ENCODE results near the gene NECTIN3. TPM values are rescaled to one million over a fixed set of nuclear protein-coding genes. Genes with fewer than 3 reads are reported as not detected.

NECTIN3 gene
- total RNA-seq, 1 experiment from 2014 or later = 75.8 TPM

- Histone ChIP-seq H3K4me1 (peaks cover 5% of the 10 kb centered on the region), H3K27me3 (replicated peaks; ENCODE audit: control insufficient read depth, insufficient read depth, low read length) (no peaks in the 10 kb centered on the region), H3K36me3 (ENCODE audit: control insufficient read depth, insufficient read depth, low read length) (no peaks in the 10 kb centered on the region; the same call in none of the 2 replicates), H3K9me3 (no peaks in the 10 kb centered on the region), H3K4me3 (ENCODE audit: low read depth, low read length) (no peak overlapping the region)
- DNase-seq = no peak
- Mint-ChIP-seq H3K4me1 (ENCODE audit: low read depth, unreplicated experiment) (peaks cover 7% of the 10 kb centered on the region), H3K27ac (ENCODE audit: unreplicated experiment) (no peak overlapping the region), H3K9me3 (ENCODE audit: unreplicated experiment) (no peaks in the 10 kb centered on the region), H3K36me3 (ENCODE audit: insufficient read depth, unreplicated experiment) (peaks cover 14% of the 10 kb centered on the region), H3K27me3 (ENCODE audit: insufficient read depth, unreplicated experiment) (no peaks in the 10 kb centered on the region), H3K4me3 (ENCODE audit: unreplicated experiment) (no peak overlapping the region)
- intact Hi-C loops (cut with micrococcal nuclease; ENCODE audit: unreplicated experiment) = no loop called here
- TF ChIP-seq CTCF (IDR thresholded peaks at IDR 0.05; ENCODE audit: insufficient read depth in 1 of 2, low read depth in 1 of 2, low read length in 1 of 2, severe bottlenecking in 1 of 2, unreplicated experiment in 1 of 2) = no peak
- no TSS peak for BruUV-seq (replicated peaks)
- POLR2A ChIA-PET = no interaction called here
- CTCF ChIA-PET = no interaction called here
Measured at GRCh38 chr3:111068574-111068973, 3.0 kb upstream of the NECTIN3 start.

DNA sequence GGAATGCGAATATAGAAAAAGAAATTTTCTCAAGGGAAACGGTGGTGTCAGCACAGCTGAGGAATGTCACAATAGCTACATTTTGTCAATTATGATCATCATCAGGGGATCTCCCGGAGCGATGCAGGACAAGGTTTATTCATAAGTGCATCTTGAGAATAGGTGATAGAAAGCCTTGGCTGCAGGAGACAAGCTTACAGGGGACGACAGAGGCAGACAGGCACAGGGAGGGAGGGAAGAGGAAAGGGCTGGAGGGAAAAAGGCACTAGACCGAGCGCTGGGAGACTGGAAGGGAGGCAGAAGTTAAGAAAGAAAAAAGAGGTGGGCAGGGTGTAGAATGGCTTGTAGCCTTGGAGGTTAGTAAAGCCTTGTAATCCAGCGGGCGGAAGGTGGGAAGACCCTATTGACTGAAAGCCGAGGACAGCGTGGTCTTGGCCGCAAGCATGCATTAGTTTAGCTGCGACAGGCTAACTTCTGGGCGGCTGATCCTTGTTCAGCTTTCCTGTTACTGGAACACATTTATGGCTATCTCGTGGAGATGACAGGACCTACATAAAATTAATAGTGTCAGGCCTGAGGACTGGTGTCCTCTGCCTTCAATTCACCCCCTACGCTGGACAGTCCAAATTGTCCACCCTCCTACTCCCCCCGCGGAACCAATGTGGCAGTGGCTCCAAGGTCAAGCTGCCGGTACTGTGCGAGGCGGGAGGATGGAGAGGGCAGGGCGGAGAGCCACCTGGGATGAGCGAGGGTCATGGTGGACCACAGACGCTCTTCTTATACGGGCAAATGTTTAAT, 1.4 kb upstream of the NECTIN3 start:
- peak in 1 of 2 experiments; percentile 23 for DNase-seq
- TF ChIP-seq CTCF (IDR thresholded peaks at IDR 0.05; ENCODE audit: insufficient read depth in 1 of 2, low read depth in 1 of 2, low read length in 1 of 2, severe bottlenecking in 1 of 2, unreplicated experiment in 1 of 2) = no peak
- H3K36me3 ChIP-seq (ENCODE audit: control insufficient read depth, insufficient read depth, low read length) = no peaks in the 10 kb centered on the region; the same call in none of the 2 replicates
- CTCF ChIA-PET = interaction anchor here (0.6 kb wide), 1 partner anchor 11 kb away, joined by 3 read pairs; no protein-coding TSS in a partner anchor
- BruUV-seq (replicated peaks) = no TSS peak
- H3K27ac Mint-ChIP-seq (ENCODE audit: unreplicated experiment) = peak overlapping the region; percentile 77
- H3K4me1 ChIP-seq = peaks cover 11% of the 10 kb centered on the region
- H3K36me3 Mint-ChIP-seq (ENCODE audit: insufficient read depth, unreplicated experiment) = peaks cover 14% of the 10 kb centered on the region
- H3K27me3 Mint-ChIP-seq (ENCODE audit: insufficient read depth, unreplicated experiment) = no peaks in the 10 kb centered on the region
- H3K4me3 ChIP-seq (ENCODE audit: low read depth, low read length) = peak overlapping the region; percentile 92
- peak overlapping the region; percentile 98 for H3K4me3 Mint-ChIP-seq (ENCODE audit: unreplicated experiment)
- peaks cover 12% of the 10 kb centered on the region for H3K4me1 Mint-ChIP-seq (ENCODE audit: low read depth, unreplicated experiment)
- POLR2A ChIA-PET = no interaction called here
- intact Hi-C loops (cut with micrococcal nuclease; ENCODE audit: unreplicated experiment) = loop anchor here (2.0 to 10.0 kb wide), 7 partner anchors 41 to 1335 kb away; partner anchors contain the start of gene CD96
- no peaks in the 10 kb centered on the region for H3K9me3 ChIP-seq
- H3K9me3 Mint-ChIP-seq (ENCODE audit: unreplicated experiment) = no peaks in the 10 kb centered on the region
- no peaks in the 10 kb centered on the region for H3K27me3 ChIP-seq (replicated peaks; ENCODE audit: control insufficient read depth, insufficient read depth, low read length)

DNA sequence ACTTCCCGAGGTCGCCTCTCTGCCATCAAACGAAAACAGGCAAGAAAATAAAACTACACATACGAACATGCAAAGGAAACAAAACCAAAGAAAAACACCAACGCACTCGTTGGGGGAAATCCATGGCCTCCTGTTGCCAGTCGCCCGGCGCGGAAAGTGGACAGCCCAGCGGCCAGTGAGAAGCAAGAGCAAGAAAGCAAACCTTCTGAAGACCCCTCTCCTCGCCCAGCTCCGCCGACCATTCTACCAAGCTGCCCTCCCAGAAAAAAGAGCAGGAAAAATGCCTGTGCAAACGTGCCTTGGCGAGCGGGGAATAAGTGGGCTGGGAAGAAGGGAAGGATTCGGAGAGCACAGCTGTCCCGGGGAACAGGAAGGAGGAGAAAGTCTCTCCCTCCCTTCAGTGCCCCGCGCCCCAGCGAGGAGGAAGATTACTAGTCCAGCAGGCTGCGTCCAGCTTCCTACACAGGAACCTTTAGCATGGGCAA, 802 bp upstream of the NECTIN3 start:
- H3K27me3 Mint-ChIP-seq (ENCODE audit: insufficient read depth, unreplicated experiment) = no peaks in the 10 kb centered on the region
- intact Hi-C loops (cut with micrococcal nuclease; ENCODE audit: unreplicated experiment) = loop anchor here (1.0 to 10.0 kb wide), 8 partner anchors 42 to 1336 kb away; partner anchors contain the start of gene CD96
- CTCF ChIA-PET = no interaction called here
- TSS peak; percentile 44 for BruUV-seq (replicated peaks)
- TF ChIP-seq CTCF (IDR thresholded peaks at IDR 0.05; ENCODE audit: insufficient read depth in 1 of 2, low read depth in 1 of 2, low read length in 1 of 2, severe bottlenecking in 1 of 2, unreplicated experiment in 1 of 2) = no peak
- H3K9me3 Mint-ChIP-seq (ENCODE audit: unreplicated experiment) = no peaks in the 10 kb centered on the region
- peaks cover 17% of the 10 kb centered on the region for H3K4me1 ChIP-seq
- H3K27ac Mint-ChIP-seq (ENCODE audit: unreplicated experiment) = peak overlapping the region; percentile 77
- H3K36me3 ChIP-seq (ENCODE audit: control insufficient read depth, insufficient read depth, low read length) = no peaks in the 10 kb centered on the region; the same call in none of the 2 replicates
- no peaks in the 10 kb centered on the region for H3K9me3 ChIP-seq
- no peak for DNase-seq
- H3K36me3 Mint-ChIP-seq (ENCODE audit: insufficient read depth, unreplicated experiment) = peaks cover 14% of the 10 kb centered on the region
- POLR2A ChIA-PET = interaction anchor here (0.6 kb wide), 1 partner anchor 409 kb away, joined by 5 read pairs; no protein-coding TSS in a partner anchor
- no peaks in the 10 kb centered on the region for H3K27me3 ChIP-seq (replicated peaks; ENCODE audit: control insufficient read depth, insufficient read depth, low read length)
- peak overlapping the region; percentile 92 for H3K4me3 ChIP-seq (ENCODE audit: low read depth, low read length)
- H3K4me3 Mint-ChIP-seq (ENCODE audit: unreplicated experiment) = peak overlapping the region; percentile 98
- peaks cover 15% of the 10 kb centered on the region for H3K4me1 Mint-ChIP-seq (ENCODE audit: low read depth, unreplicated experiment)

Data from Caco-2 (cell line).